ENCODE data around the gene EIF3CL. TPM values are rescaled to one million over a fixed set of nuclear protein-coding genes. Genes with fewer than 3 reads are reported as not detected.
"Not testable (repeated sequence)": the region's sequence is repeated elsewhere in the genome, so short reads cannot be mapped to it uniquely, and the experiment has no call there.

Gene EIF3CL
- total RNA-seq, 1 donor from 2014 or later, result 17.5 TPM

DNA sequence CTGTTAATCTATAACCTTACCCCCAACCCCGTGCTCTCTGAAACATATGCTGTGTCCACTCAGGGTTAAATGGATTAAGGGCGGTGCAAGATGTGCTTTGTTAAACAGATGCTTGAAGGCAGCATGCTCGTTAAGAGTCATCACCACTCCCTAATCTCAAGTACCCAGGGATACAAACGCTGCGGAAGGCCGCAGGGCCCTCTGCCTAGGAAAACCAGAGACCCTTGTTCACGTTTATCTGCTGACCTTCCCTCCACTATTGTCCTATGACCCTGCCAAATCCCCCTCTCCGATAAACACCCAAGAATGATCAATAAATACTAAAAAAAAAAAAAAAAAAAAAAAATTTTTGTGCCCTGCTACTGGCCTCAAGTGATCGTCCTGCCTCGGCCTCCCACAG lies 25.8 kb downstream of the EIF3CL start:
- peak; percentile 22 for DNase-seq
- intact Hi-C loops (cut with DNase I); H3K27me3 ChIP-seq (ENCODE audit: low read depth); H3K4me1 ChIP-seq; ATAC-seq; H3K4me3 ChIP-seq; H3K36me3 ChIP-seq; H3K27ac ChIP-seq; H3K9me3 ChIP-seq: not testable (repeated sequence)

DNA sequence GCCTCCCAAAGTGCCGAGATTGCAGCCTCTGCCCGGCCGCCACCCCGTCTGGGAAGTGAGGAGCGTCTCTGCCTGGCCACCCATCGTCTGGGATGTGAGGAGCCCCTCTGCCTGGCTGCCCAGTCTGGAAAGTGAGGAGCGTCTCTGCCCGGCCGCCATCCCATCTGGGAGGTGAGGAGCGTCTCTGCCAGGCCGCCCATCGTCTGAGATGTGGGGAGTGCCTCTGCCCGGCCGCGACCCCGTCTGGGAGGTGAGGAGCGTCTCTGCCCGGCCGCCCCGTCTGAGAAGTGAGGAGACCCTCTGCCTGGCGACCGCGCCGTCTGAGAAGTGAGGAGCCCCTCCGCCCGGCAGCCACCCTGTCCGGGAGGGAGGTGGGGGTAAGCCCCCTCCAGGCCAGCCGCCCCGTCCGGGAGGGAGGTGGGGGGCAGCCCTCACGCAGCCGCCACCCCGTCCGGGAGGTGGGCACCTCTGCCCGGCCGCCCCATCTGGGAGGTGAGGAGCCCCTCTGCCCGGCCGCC lies 26.5 kb downstream of the EIF3CL start:
- H3K27ac ChIP-seq; H3K36me3 ChIP-seq; H3K9me3 ChIP-seq; H3K27me3 ChIP-seq (ENCODE audit: low read depth); H3K4me1 ChIP-seq; ATAC-seq; intact Hi-C loops (cut with DNase I); H3K4me3 ChIP-seq: not testable (repeated sequence)
- peak; percentile 9 for DNase-seq

DNA sequence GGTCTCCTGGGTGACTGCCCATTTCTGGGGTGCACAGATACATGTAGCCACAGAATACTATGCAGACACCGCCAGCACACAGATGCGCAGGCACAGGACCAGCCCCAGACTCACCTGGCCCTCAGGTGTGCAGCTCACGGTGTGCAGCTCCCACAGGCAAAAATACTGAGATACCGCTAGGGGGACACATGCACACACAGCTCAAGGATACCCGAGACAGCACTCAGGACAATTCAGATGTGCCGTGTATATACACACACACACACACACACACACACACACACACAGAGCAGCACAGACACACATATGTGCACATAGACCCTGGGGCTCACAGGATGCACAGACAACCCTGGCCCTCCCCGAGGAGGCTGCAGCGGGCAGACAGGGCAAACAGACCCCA lies 28.5 kb downstream of the EIF3CL start:
- H3K27me3 ChIP-seq (ENCODE audit: low read depth); H3K27ac ChIP-seq; H3K36me3 ChIP-seq; H3K4me1 ChIP-seq; DNase-seq; H3K9me3 ChIP-seq; intact Hi-C loops (cut with DNase I); H3K4me3 ChIP-seq: not testable (repeated sequence)
- peak; percentile 77 to 79 for ATAC-seq

DNA sequence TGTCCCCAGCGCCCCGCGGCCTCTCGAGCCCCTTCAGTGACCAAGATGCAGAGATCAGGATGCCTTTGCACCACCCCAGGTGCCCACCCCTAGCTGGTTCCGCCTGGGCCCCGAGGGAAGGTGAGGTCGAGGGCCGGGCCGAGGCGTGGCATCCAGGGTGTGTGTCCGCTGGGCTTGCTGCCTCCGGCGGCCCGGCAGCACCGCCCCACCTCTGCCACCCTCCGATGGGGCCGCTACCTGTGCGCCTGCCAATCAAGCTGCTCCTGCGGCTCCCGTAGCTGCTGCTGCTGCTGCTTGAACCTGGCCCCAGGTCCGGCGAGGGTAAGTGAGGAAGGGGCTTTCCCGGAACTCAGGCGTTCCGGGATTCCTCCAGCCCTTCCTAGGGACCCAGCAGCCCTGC lies 29.4 kb downstream of the EIF3CL start:
- H3K4me3 ChIP-seq; H3K36me3 ChIP-seq; H3K9me3 ChIP-seq; DNase-seq; intact Hi-C loops (cut with DNase I); H3K27me3 ChIP-seq (ENCODE audit: low read depth); H3K27ac ChIP-seq; H3K4me1 ChIP-seq: not testable (repeated sequence)
- peak; percentile 50 to 56 for ATAC-seq

DNA sequence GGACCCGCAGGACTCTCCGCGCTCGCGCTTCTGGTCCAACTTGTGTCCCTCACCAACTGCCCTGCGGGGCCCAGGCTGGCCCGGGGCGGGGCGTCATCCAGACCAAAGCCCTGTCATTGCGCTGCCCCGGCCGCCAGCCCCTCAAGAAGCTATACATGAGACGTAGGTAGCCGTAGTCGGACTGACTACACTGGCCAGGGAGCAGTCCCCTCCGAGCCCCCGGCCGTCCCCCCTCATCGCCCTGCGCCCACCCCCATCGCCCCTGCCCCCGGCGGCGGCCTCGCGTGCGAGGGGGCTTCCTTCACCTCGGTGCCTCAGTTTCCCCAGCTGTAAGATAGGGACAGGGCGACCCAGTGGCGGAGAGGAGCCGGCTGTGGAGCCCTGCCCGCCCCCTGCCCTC lies 35.7 kb downstream of the EIF3CL start:
- DNase-seq, result peak; percentile 44
- H3K36me3 ChIP-seq; H3K4me3 ChIP-seq; intact Hi-C loops (cut with DNase I); H3K9me3 ChIP-seq; H3K27ac ChIP-seq; H3K27me3 ChIP-seq (ENCODE audit: low read depth); H3K4me1 ChIP-seq; ATAC-seq: not testable (repeated sequence)

DNA sequence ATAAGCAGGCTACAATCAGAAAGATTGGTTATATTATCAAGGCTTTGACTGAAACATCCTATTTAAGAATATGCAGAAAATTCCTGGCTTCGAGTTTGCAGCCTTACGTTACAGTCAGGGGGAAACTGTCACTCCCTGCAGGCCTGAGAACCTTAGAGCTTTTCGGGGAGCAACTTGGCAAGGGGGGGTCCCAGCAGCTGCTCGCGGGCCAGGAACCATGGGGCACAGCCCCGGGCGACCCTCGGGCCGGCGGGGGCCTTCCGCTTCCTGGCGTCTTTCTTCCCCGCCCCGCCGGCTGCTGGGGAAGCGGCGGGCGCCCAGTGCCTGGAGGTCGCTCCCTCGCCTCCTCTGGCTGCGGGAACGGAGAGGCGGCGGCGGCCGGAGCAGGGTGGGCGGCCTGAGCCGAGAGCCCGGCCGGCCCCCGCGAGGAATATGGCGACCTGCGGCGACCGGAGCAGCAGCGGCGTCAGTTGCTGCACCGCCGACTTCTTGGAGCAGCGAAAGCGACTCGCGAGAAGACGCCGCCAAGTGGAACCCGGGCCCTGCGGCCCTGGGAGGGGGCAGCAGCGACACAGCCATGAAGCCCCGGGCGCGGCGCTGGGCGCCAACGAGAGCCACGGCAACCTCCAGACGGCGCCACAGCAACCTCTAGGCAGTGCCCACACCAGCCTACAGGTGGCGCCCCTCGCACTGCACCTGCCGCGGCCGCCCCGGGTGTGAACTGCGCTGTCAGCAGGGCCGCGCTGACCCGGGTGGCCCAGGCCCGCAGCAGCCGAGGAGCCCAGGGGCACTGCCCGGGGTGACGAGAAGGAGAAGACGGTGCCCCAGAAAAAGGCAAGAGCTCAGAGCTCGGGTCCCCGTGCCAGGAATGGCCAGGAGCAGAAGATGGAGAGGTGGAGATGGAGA lies 39.1 kb downstream of the EIF3CL start:
- H3K4me1 ChIP-seq; intact Hi-C loops (cut with DNase I): not testable (repeated sequence)

DNA sequence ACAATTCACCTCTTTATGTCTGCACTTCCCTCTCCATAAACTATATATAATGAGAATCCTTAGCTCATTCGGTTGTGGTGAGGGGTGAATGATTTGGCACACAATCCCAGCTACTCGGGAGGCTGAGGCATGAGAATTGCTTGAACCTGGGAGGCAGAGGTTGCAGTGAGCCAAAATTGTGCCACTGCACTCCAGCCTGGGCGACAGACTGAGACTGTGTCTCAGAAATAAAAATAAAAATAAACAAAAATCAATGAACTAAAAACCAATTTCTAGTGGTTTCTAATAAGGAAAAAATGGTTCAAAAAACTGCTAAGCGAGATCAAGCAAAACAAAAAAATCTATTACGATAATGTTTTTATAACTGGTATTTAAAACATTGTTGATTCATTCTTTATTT lies 40.2 kb downstream of the EIF3CL start, which contains the start of gene NPIPB6:
TSS of gene NPIPB6 (minus strand) at position 101 of the 400 bp plus-strand sequence. CDS start 686 bp downstream, outside the sequence.
- H3K9me3 ChIP-seq; H3K4me3 ChIP-seq; ATAC-seq; H3K27me3 ChIP-seq (ENCODE audit: low read depth); H3K4me1 ChIP-seq; H3K36me3 ChIP-seq; H3K27ac ChIP-seq; DNase-seq; intact Hi-C loops (cut with DNase I): not testable (repeated sequence)

More for the DNA sequence above, 39.1 kb downstream of the EIF3CL start:
- not testable (repeated sequence) for H3K36me3 ChIP-seq; H3K4me3 ChIP-seq; H3K9me3 ChIP-seq; DNase-seq; H3K27me3 ChIP-seq (ENCODE audit: low read depth); H3K27ac ChIP-seq
- ATAC-seq, result peak; percentile 99

DNA sequence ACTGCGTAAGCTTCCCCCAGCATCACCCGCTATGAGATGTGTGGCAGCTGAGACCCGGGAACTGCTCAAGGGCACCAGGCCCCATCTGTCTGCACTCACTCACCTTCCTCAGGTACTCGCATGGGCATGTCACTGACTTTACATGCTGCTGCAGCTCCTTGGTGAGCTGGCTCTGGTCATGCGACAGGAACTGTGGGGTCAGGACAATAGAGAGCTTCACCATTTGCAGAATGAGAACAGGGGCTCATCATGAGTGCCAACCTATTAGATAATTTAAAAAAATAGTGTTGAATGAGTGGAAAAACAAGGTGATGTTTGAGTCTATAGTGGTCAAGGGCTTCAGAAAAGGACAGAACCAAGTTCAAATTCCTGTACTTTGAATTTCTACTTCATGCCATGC lies 41.0 kb downstream of the EIF3CL start:
- H3K27me3 ChIP-seq (ENCODE audit: low read depth); H3K27ac ChIP-seq; H3K36me3 ChIP-seq; DNase-seq; ATAC-seq; H3K4me3 ChIP-seq; intact Hi-C loops (cut with DNase I); H3K9me3 ChIP-seq; H3K4me1 ChIP-seq: not testable (repeated sequence)

DNA sequence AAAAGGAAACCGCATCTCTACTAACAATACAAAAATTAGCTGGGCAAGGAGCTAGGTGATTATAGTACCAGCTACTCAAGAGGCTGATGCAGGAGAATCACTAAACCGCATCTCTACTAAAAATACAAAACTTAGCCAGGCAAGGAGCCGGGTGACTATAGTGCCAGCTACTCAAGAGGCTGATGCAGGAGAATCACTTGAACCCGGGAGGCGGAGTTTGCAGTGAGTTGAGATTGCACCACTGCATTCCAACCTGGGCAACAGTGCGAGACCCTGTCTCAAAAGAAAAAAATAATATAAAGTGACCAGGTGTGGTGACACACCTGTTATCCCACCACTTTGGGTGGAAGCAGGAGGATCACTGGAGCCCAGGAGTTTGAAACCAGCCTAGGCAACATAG lies 65.4 kb downstream of the EIF3CL start:
- H3K4me3 ChIP-seq; H3K9me3 ChIP-seq; DNase-seq; H3K27me3 ChIP-seq (ENCODE audit: low read depth); H3K27ac ChIP-seq; H3K4me1 ChIP-seq; H3K36me3 ChIP-seq; ATAC-seq; intact Hi-C loops (cut with DNase I): not testable (repeated sequence)

DNA sequence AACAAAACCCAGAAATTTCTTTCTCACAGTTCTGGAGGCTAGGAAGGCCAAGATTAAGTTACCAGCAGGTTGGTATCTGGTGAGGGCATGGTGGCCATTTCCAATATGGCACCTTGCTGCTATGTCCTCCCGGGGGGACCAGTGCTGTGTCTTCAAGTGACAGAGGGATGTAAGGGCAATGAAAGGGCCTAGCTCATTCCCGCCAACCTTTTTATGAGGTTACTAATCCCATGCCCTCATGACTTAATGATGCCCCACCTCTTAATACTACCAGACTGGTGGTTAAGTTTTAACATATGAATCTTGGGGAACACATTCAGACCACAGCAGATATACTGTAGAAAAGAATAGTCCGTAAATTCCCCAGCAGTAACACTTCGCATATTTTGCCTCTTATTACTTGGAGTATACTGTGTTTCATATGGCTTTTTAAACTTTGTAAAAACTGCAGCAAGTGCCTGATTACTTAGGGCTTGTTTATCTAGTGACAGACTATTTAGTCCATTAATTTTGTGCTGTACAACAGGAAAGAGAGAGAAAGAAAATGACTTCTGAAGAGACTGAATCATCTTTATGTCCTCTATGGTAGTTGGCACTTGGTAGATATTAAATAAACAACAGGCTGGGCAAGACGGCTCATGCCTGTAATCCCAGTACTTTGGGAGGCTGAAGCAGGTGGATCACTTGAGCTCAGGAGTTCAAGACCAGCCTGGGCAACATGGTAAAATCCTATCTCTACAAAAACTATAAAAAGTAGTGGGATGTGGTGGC lies 66.5 kb downstream of the EIF3CL start:
- DNase-seq; H3K9me3 ChIP-seq; H3K4me1 ChIP-seq; H3K4me3 ChIP-seq; H3K27me3 ChIP-seq (ENCODE audit: low read depth); H3K27ac ChIP-seq; intact Hi-C loops (cut with DNase I); H3K36me3 ChIP-seq; ATAC-seq: not testable (repeated sequence)

DNA sequence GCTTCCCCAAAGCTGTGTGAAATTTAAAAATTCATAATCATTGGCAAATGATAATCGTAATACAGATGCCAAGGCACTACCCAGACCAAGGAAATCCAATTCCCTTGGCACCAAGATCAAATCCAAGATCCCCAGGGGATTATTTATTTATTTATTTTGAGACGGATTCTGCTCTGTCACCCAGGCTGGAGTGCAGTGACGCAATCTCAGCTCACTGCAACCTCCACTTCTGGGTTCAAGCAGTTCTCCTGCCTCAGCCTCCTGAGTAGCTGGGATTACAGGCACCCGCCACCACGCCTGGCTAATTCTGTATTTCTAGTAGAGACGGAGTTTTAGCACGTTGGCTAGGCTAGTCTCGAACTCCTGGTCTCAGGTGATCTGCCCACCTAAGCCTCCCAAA lies 68.0 kb downstream of the EIF3CL start:
- H3K4me3 ChIP-seq; DNase-seq; intact Hi-C loops (cut with DNase I); ATAC-seq; H3K27ac ChIP-seq; H3K27me3 ChIP-seq (ENCODE audit: low read depth); H3K36me3 ChIP-seq; H3K9me3 ChIP-seq; H3K4me1 ChIP-seq: not testable (repeated sequence)

DNA sequence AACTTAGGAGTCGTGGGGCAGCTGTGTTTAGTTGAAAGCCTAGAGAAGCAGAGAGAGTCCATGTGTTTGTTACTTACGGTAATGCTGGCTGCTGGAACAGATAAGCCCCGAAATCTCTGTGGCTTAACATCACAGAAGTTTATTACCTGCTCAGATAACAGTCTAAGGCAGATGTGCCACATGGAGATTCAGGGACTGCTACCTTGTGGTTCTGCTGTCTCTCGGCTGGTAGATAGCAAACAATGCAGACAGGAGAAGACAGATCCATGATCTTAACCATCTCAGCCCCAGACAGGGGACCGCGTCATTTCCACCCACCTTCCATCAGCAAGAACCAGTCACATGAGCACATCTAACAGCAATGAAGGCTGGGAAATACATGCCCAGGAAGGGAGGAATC lies 71.0 kb downstream of the EIF3CL start:
- H3K4me1 ChIP-seq; intact Hi-C loops (cut with DNase I); ATAC-seq; H3K27ac ChIP-seq; H3K27me3 ChIP-seq (ENCODE audit: low read depth); H3K36me3 ChIP-seq; DNase-seq; H3K9me3 ChIP-seq; H3K4me3 ChIP-seq: not testable (repeated sequence)

DNA sequence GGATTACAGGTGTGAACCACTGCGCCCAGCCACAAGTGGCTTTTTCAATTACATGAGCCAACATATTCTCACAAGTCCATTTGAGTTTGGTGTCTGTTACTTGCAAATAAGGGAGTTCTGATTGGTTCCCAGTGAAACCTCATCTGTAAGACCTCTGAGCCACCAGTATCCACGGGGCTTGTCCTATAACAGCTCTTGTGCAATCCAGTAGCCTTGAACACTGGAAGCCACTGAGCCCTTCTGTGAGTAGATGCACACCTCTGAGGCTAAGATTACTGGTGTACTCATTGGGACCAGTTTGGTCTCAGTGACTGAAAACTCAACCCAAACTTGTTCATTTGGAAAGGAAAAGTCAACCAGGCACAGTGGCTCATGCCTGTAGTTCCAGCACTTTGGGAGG lies 72.7 kb downstream of the EIF3CL start:
- ATAC-seq; H3K27ac ChIP-seq; H3K27me3 ChIP-seq (ENCODE audit: low read depth); H3K36me3 ChIP-seq; H3K4me1 ChIP-seq; H3K9me3 ChIP-seq; intact Hi-C loops (cut with DNase I); DNase-seq; H3K4me3 ChIP-seq: not testable (repeated sequence)
